WERI-Rb-1 (cell line): Measurements from ENCODE around the gene TMEFF2.

Experiments used
- DNase-seq: peaks from one replicate; pipeline ENCODE4 v3.0.0-alpha.2; 2020
- H3K27ac ChIP-seq: fragments of 250-450 bp; sonication (Bioruptor Pico); 2 replicates; pipeline ENCODE4 v1.5.1; 2020; ENCODE audit warnings: mild to moderate bottlenecking, moderate library complexity
- H3K27me3 ChIP-seq: fragments of 250-450 bp; sonication (Bioruptor Pico); 2 replicates; pipeline ENCODE4 v1.5.1; 2021; ENCODE audit warnings: mild to moderate bottlenecking, low read depth, moderate library complexity; ENCODE audit not compliant: insufficient read depth, severe bottlenecking
- H3K36me3 ChIP-seq: fragments of 250-450 bp; sonication (Bioruptor Pico); 2 replicates; pipeline ENCODE4 v1.5.1; 2020; ENCODE audit warnings: mild to moderate bottlenecking, moderate library complexity
- H3K4me3 ChIP-seq: 2 replicates; pipeline ENCODE4 v1.5.1; 2011; ENCODE audit warnings: low read depth, mild to moderate bottlenecking, control low read depth, low read length
- H3K9me3 ChIP-seq: fragments of 250-450 bp; sonication (Bioruptor Pico); 2 replicates; pipeline ENCODE4 v1.5.1; 2021; ENCODE audit warnings: mild to moderate bottlenecking, moderate library complexity; ENCODE audit not compliant: severe bottlenecking
- TF ChIP-seq, protein P1 (sequence below): IDR thresholded peaks from 2 replicates; pipeline ENCODE4 v1.5.1; 2011; ENCODE audit warnings: low read depth, mild to moderate bottlenecking, control low read depth, inconsistent platforms, low read length

TMEFF2 gene

DNA sequence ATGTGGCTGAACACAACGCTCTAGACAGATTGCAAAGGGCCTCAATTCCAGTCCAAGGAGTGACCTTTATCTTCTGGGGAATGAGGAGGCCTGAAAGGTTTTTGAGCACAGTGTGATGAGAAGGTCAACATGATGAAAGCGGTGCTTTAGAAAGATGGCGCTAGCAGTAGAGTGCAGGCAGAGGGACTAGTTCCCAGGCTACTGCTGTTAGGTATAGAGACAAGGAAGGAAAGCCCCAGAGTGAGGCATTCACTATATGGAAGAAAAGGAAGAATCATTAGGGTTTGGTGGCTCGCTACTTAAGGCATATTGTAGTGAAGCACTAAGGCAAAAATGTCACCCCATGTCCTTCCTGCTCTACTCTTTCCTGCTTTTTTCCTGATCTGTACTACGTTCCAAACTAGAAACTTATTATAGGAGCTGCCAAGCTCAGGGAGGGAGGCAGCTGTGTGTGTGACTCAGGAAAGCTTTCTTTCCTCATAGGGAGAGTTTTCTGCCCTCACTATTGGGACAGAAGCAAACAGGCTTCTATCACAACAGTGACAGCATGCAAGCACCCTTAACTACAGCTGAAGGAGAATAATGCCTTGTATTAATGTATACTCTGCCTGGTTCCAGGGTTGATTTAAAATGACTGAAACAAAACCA, 187.0 kb downstream of the TMEFF2 start:
- Histone ChIP-seq H3K4me3 (no peak overlapping the region), H3K9me3 (no peaks in the 10 kb centered on the region), H3K27me3 (no peaks in the 10 kb centered on the region), H3K27ac (no peak overlapping the region), H3K36me3 (no peaks in the 10 kb centered on the region)
- no peak for DNase-seq
- TF ChIP-seq, protein P1, sequence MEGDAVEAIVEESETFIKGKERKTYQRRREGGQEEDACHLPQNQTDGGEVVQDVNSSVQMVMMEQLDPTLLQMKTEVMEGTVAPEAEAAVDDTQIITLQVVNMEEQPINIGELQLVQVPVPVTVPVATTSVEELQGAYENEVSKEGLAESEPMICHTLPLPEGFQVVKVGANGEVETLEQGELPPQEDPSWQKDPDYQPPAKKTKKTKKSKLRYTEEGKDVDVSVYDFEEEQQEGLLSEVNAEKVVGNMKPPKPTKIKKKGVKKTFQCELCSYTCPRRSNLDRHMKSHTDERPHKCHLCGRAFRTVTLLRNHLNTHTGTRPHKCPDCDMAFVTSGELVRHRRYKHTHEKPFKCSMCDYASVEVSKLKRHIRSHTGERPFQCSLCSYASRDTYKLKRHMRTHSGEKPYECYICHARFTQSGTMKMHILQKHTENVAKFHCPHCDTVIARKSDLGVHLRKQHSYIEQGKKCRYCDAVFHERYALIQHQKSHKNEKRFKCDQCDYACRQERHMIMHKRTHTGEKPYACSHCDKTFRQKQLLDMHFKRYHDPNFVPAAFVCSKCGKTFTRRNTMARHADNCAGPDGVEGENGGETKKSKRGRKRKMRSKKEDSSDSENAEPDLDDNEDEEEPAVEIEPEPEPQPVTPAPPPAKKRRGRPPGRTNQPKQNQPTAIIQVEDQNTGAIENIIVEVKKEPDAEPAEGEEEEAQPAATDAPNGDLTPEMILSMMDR: no peak

DNA sequence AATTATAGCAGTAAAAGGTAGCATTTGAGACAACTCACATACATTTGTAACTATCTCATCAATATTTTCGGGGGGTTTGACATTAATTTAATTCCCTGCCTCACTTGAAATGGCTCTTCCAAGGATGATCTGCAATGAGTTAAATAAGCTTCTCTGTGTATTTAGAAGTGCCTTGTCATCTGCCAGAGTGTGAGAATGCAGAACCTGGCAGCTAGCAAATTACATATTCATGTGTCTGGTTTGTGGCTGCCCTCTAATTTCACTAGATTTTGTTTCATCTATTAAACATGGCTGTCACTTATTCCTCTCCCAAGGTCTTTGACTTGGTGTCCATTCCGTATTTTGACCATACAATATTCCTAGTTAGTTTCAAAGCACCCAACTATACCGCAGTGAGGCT, 189.5 kb downstream of the TMEFF2 start:
- TF ChIP-seq, protein P1: no peak
- no peaks in the 10 kb centered on the region for H3K36me3 ChIP-seq
- H3K27me3 ChIP-seq: no peaks in the 10 kb centered on the region
- no peak overlapping the region for H3K4me3 ChIP-seq
- no peak for DNase-seq
- H3K27ac ChIP-seq: no peak overlapping the region
- H3K9me3 ChIP-seq: no peaks in the 10 kb centered on the region

DNA sequence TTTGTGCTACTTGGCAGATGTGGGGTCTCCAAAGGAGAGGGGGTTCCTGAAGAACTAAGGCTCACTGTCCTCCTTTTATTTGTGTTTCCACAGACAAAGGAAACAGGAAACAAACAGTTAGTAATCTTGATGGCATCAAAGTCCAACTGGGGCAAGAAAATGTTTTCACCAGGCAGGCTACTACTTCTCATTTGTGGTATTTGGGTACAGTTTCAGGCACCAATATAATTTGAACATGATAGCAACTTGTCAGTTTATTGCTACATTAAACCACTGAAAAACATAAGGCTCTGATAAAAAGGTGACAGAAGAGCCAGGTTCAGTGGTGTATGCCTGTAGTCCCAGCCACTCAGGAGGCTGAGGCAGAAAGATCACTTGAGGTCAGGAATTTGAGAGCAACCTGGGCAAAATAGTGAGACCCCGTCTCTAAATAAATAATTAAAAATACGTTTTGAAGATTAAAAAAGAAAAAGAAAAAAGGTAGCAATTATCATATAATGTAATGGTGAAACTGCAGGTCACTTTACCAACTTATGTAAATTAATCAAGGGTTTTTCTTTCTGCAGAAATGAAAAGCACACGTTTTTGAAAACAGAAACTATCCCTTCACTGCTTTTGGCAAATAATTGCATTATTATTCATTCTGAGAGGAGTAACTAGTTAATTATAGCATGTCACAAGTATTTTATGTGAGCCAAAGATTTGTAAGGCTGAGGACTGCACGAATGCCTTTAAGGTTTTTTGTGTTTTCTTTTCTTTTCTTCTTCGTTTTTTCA, 190.4 kb downstream of the TMEFF2 start:
- H3K27ac ChIP-seq: no peak overlapping the region
- no peaks in the 10 kb centered on the region for H3K36me3 ChIP-seq
- no peaks in the 10 kb centered on the region for H3K27me3 ChIP-seq
- no peak overlapping the region for H3K4me3 ChIP-seq
- H3K9me3 ChIP-seq: no peaks in the 10 kb centered on the region
- TF ChIP-seq, protein P1: no peak
- no peak for DNase-seq

DNA sequence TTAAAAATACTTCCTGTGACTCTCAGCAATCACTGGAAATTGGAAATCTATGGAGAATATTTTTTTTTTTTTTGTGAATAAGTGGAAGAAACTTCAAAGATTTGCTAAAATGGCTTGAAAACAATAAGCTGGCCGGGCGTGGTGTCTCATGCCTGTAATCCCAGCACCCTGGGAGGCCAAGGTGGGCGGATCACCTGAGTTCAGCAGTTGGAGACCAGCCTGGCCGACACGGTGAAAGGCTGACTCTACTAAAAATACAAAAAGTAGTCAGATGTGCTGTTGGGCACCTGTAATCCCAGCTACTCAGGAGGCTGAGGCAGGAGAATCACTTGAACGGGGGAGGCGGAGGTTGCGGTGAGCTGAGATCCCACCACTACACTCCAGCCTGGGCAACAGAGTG, 192.3 kb downstream of the TMEFF2 start:
- H3K4me3 ChIP-seq: no peak overlapping the region
- no peak for DNase-seq
- H3K27ac ChIP-seq: no peak overlapping the region
- TF ChIP-seq, protein P1: no peak
- no peaks in the 10 kb centered on the region for H3K9me3 ChIP-seq
- H3K36me3 ChIP-seq: no peaks in the 10 kb centered on the region
- H3K27me3 ChIP-seq: no peaks in the 10 kb centered on the region

DNA sequence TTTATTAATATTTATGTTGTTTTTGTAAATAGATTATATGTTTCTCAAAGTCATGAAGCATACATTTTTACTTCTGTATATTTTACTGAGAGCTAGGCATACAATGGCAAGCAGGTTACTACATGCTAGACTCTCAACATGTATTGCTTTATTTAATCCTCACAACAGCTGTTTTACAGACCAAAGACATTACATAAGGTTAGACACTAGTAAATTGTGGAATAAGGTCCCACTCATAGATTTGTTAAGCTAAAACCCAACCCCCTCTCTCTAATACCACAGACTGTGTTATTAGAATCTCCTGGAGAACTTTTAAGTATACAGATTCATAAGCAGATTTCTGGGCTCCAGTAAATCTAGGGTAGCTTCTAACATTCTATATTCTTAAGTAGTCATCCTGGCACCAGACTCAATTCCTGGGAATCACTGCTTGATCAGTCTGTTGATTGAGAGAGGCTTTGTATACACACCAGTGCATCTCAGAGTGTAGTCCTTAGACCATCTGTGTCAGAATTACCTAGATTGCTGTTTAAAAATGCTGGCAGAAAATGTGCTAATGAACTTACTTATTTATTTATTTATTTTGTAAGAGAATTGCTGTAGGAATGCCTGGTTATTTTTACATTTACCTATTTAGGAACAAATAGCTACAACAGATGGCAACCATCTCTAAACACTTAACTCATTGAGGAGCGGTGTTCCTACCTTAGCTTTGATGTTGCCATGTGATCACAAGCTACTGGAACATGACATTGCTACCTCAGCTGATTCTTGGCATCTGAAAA, 194.3 kb downstream of the TMEFF2 start:
- Histone ChIP-seq H3K36me3 (no peaks in the 10 kb centered on the region), H3K9me3 (no peaks in the 10 kb centered on the region), H3K27me3 (no peaks in the 10 kb centered on the region), H3K27ac (peak overlapping the region; percentile 68), H3K4me3 (no peak overlapping the region)
- TF ChIP-seq, protein P1: no peak
- DNase-seq: peak; percentile 59
